ENCODE data around the gene ARFRP1.
"Not testable (repeated sequence)": the region's sequence is repeated elsewhere in the genome, so short reads cannot be mapped to it uniquely, and the experiment has no call there.

Gene ARFRP1

DNA sequence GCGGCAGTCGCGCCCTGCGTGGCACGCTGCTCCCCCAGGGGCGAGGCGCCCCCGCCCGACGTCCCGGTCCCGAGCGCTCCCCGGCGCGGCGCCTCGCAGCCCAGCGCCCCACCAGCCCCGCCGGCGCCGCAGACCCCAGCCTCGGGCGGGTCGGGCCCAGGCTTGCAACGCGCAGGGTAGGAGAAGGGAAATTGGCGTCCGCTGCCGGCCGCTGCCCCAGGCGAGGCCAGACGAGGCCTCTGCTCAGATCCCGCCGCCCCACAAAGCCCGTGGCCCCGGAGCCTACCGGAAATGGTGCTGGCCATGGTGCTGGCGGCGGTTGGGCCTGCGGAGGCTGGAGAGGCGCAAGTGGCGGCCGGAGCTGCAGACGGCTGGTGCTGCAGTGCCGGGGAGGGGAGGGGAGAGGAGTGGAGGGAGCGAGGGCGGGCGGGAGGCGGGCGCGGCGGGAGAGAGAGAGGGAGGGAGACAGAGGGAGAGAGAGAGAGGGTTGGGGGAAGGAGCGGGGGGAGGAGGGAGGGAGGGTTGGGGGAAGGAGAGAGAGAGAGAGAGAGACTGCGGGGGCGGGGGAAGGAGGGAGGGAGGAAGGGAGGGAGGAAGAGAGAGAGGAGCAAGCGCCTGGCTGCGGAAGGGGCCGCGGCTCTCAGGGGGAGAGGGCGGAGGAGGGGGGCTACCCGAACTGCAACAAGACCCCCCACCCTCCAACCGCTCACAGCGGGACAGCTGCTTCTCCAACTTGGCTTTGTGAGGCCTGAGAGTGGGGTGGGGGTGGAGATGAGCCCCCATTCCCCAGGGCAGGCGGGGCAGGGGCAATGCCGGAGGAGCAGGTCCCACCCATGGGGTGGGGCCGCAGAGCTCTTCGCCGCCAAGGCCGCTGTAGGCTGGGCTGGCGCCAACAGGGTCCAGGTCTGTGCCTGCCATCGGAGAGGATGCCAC lies 54.5 kb downstream of the ARFRP1 start, which contains the start of gene STMN3:
TSS of gene STMN3 (minus strand) at position 384 of the 933 bp plus-strand sequence. CDS start at position 305, 79 bp downstream.
- DNase-seq: peak; percentile 49

DNA sequence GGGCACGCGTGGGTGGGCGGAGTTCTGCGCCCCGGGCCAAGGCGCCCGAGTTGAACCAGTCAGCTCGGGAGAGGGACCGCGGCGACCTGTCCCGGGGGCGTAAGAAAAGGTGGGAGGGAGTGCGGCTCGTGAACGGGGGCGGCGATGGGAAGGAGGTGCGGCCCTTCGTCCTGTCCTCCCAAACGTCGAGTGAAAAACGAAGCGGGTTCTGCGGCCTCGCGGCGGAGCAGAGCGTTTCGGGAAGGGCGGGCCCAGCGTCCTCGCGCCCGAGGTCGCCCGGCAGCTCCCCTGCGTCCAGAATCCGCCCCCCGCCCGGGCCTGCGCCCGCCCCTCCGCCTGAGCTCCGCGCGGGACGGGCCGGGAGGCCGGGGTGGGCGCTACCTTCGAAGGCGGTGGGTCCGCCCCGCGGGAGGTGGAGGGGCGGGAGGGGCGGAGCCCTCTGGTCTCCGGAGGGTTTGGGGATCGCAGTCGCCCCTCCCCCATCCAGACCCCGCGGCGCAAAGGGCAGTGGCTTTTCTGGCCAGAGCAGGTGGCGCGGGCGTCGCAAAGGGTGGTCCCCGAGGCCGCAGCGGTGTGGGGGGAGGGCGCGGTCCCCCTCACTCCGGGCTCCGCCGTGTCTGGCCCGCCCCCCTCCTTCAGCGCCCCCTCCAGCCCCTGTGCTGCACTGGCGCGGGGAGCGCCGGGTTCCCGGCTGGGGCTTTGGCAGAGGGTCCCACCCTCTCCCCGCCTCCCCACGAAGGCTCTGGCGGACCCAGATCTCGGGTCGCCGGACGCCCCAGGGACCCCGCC lies 55.4 kb downstream of the ARFRP1 start:
- DNase-seq: peak; percentile 39

DNA sequence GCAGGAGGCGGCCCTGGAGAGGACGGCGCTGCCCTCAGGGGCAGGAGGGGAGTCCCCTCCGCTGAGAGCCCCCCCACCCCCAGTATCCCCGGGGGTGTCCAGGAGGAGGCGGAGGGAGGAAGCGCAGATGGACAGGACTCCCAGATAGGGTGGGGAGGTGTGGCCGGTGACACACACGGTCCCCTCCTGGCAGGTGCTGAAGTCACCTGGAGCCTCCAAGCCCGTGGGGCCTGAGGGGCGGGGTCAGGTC lies 55.9 kb downstream of the ARFRP1 start:
- DNase-seq: no peak

DNA sequence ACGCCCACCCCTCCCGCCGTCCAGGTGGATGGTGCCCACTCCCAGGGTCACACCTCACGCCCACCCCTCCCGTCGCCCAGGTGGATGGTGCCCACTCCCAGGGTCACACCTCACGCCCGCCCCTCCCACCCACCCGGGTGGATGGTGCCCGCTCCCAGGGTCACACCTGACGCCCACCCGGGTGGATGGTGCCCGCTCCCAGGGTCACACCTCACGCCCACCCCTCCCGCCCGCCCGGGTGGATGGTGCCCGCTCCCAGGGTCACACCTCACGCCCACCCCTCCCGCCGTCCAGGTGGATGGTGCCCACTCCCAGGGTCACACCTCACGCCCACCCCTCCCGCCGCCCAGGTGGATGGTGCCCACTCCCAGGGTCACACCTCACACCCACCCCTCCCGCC lies 57.3 kb downstream of the ARFRP1 start:
- DNase-seq: not testable (repeated sequence)

DNA sequence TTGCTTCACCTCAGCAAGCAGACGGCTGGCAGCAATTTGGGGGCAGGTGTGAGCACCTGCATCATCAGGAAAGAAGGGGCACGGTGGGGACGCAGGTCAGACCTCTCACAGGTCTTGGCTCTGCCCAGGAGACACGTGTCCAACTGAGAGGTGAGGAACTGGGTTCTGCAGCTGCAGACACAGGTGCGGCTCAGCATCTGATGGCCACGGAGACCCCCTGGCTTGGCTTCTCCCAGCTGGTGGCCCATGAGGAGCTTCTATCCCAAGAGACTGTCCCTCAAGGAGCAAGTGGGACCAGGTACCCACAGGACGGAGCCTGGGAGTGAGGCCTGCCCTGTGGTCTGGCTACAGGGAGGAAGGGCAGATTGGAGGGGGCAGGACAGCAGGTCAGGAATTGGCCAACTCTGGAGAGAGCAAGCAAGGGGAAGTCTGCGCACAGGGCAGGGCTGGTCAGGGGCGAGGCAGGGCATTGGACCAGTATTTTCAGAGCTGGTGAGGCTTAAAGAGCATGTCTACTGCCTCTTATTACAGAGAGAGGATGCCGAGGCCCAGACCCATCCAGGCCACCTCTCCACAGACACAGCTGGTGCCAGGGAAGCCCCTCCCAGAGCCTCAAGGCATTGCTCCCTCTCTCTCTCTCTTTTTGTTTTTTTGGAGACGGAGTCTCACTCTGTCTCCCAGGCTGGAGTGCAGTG lies 58.7 kb downstream of the ARFRP1 start:
- no peak for DNase-seq
